Ovary (tissue), 9 donors: ENCODE data around the gene ALDH3A2. TPM values are rescaled to one million over a fixed set of nuclear protein-coding genes. Genes with fewer than 3 reads are reported as not detected.
"Not testable (repeated sequence)": the region's sequence is repeated elsewhere in the genome, so short reads cannot be mapped to it uniquely, and the experiment has no call there.

Experiments
- DNase-seq, 5 donors: peaks; one replicate each; pipeline ENCODE4 v3.0.0-alpha.2; 2019 to 2020
- H3K27ac ChIP-seq, 2 donors: fragments of 200-600 bp; one replicate each; pipeline versions ENCODE4 v1.5.1 to v1.8.0; 2019 to 2022
- H3K27me3 ChIP-seq: fragments of 200-600 bp; one replicate; pipeline ENCODE4 v1.8.0; 2022
- H3K36me3 ChIP-seq: fragments of 200-600 bp; sonication (generic); one replicate; pipeline ENCODE4 v1.5.1; 2019
- H3K4me1 ChIP-seq: one replicate; pipeline ENCODE4 v1.8.1; 2013; ENCODE audit warnings: mild to moderate bottlenecking, moderate library complexity; ENCODE audit not compliant: insufficient read depth
- H3K4me3 ChIP-seq: fragments of 200-600 bp; sonication (generic); one replicate; pipeline ENCODE4 v1.5.1; 2017
- H3K9me3 ChIP-seq, 2 donors: fragments of 200-600 bp in 1 of 2; sonication (generic) in 1 of 2; one replicate each; pipeline versions ENCODE4 v1.5.1 to v1.8.1; 2013 to 2019; ENCODE audit warnings: mild to moderate bottlenecking in 1 of 2, moderate library complexity in 1 of 2
- CTCF ChIP-seq, 3 donors: fragments of 450-650 bp in 2 of 3; fragments of 200-600 bp in 1 of 3; IDR thresholded peaks; one replicate each; pipeline versions ENCODE4 v1.5.1 to v1.8.0; 2016 to 2022; ENCODE audit warnings: antibody characterized with exemption in 3 of 3, mild to moderate bottlenecking in 1 of 3
- EP300 ChIP-seq: sonication (generic); formaldehyde crosslinking; IDR thresholded peaks from one replicate; pipeline ENCODE4 v1.6.1; 2017; ENCODE audit warnings: antibody characterized with exemption
- POLR2A ChIP-seq: fragments of 450-650 bp; IDR thresholded peaks from one replicate; pipeline ENCODE4 v1.6.1; 2017; ENCODE audit warnings: antibody characterized with exemption, mild to moderate bottlenecking, moderate library complexity
- WGBS, 3 donors: extraction: QIAGEN DNeasy Blood & Tissue Kit in 1 of 3; methylation state at CpG; one replicate each; pipeline versions ENCODE4 v1.1.5 to v1.1.7; 2013 to 2017; 5-methylcytosine and 5-hydroxymethylcytosine counted together
- intact Hi-C, 4 donors: fragments of 100-400 bp; cut with DNase I; formaldehyde crosslinking; loops; one replicate each; pipeline versions ENCODE4 v1.11.0 to v1.15.1; 2022 to 2023
- polyA plus RNA-seq, 2 donors: library from polyadenylated mRNA; stranded (reverse); fragments of 200-250 nt in 1 of 2; fragments of 350-450 nt in 1 of 2; fragmentation: Illumina TruSeq in 1 of 2; extraction: RNeasy Lipid Tissue Mini Kit (QIAGEN cat#74804) in 1 of 2; gene quantifications; one replicate each; pipeline ENCODE4 v1.2.3, GENCODE V29; 2013 to 2014
- total RNA-seq, 7 donors: library from RNA; depleted of rRNA in 2 of 7; stranded (reverse); fragments of >200 nt in 2 of 7; fragmentation: NEBNext Ultra II Directional in 3 of 7; extraction: Animal tissue kit (Norgen Biotek cat#: 25700) in 3 of 7; gene quantifications; one replicate each; pipeline versions ENCODE4 v1.1.0 to v1.2.4, GENCODE V29; 2016 to 2023
- donor health status: DM: no; HTN: no; CAD: no; lungs with moderate emphysema.
- donor health status: DM: no; HTN: no; CAD: no.
- donor health status: Bipolar disorder and iron deficiency.
- donor health status: DM: yes; HTN: yes; CAD: no.
- donor health status: DM: no; HTN: no; CAD: no.
- donor health status: DM: yes; HTN: yes; CAD: no.

The ALDH3A2 gene
- total and polyA plus RNA-seq, 9 donors = 31.1 to 126 (median 74.6) TPM

GRCh38 chr17:19676896-19677295 lies 28.3 kb downstream of the ALDH3A2 start:
- H3K9me3 ChIP-seq = no peaks in the 10 kb centered on the region
- H3K4me3 ChIP-seq = no peak overlapping the region
- H3K27me3 ChIP-seq = no peaks in the 10 kb centered on the region
- TF ChIP-seq EP300 (no peak), CTCF (IDR thresholded peaks at IDR 0.05) (no peak), POLR2A (no peak)
- H3K4me1 ChIP-seq = no peaks in the 10 kb centered on the region
- H3K27ac ChIP-seq = no peak overlapping the region
- no peaks in the 10 kb centered on the region for H3K36me3 ChIP-seq
- no peak for DNase-seq
- intact Hi-C loops = no loop called here
- 80 to 95% (median 85%) methylated on average over 4 of the region's 4 CpGs for WGBS, 3 donors

- Histone ChIP-seq H3K9me3 (no peaks in the 10 kb centered on the region), H3K27ac (no peak overlapping the region), H3K4me3 (no peak overlapping the region), H3K4me1 (no peaks in the 10 kb centered on the region), H3K36me3 (no peaks in the 10 kb centered on the region), H3K27me3 (no peaks in the 10 kb centered on the region)
- 95 to 97% (median 97%) methylated on average over 5 of the region's 5 CpGs for WGBS, 3 donors
- no peak for DNase-seq
- TF ChIP-seq EP300 (no peak), POLR2A (no peak), CTCF (IDR thresholded peaks at IDR 0.05) (no peak)
- intact Hi-C loops = no loop called here
Observed at GRCh38 chr17:19677736-19678379, 29.3 kb downstream of the ALDH3A2 start.

- intact Hi-C loops = no loop called here
- Histone ChIP-seq H3K27ac (no peak overlapping the region), H3K4me1 (no peaks in the 10 kb centered on the region), H3K4me3 (no peak overlapping the region), H3K36me3 (no peaks in the 10 kb centered on the region), H3K9me3 (no peaks in the 10 kb centered on the region), H3K27me3 (no peaks in the 10 kb centered on the region)
- no peak for DNase-seq
- 80 to 85% (median 83%) methylated on average over 18 of the region's 18 CpGs for WGBS, 3 donors
- TF ChIP-seq EP300 (no peak), CTCF (IDR thresholded peaks at IDR 0.05) (no peak), POLR2A (no peak)
Observed at GRCh38 chr17:19678581-19679453, 30.3 kb downstream of the ALDH3A2 start.

- intact Hi-C loops = no loop called here
- 93 to 97% (median 94%) methylated on average over 2 of the region's 2 CpGs for WGBS, 3 donors
- H3K9me3 ChIP-seq = no peaks in the 10 kb centered on the region
- TF ChIP-seq EP300 (no peak), POLR2A (no peak), CTCF (IDR thresholded peaks at IDR 0.05) (no peak)
- H3K36me3 ChIP-seq = no peaks in the 10 kb centered on the region
- H3K4me1 ChIP-seq = no peaks in the 10 kb centered on the region
- DNase-seq = no peak
- no peak overlapping the region for H3K27ac ChIP-seq
- no peak overlapping the region for H3K4me3 ChIP-seq
- H3K27me3 ChIP-seq = no peaks in the 10 kb centered on the region
Observed at GRCh38 chr17:19683117-19683516, 34.6 kb downstream of the ALDH3A2 start.

- H3K27me3 ChIP-seq, intact Hi-C loops, H3K4me3 ChIP-seq, DNase-seq, H3K4me1 ChIP-seq, H3K36me3 ChIP-seq, H3K9me3 ChIP-seq, H3K27ac ChIP-seq: not testable (repeated sequence)
- WGBS, 3 donors = 93 to 95% (median 94%) methylated on average over 29 to 32 of the region's 32 CpGs
Observed at GRCh38 chr17:19684909-19685580, 36.5 kb downstream of the ALDH3A2 start.
